HepG2 (cell line): ENCODE data around the gene TANGO6. TPM values are rescaled to one million over a fixed set of nuclear protein-coding genes. Genes with fewer than 3 reads are reported as not detected.

Source experiments
- FOSL2 ChIP-seq: sonication (generic); formaldehyde crosslinking; IDR thresholded peaks from 2 replicates; pipeline ENCODE4 v1.4.0; 2020; ENCODE audit warnings: missing genetic modification reagents
- NAIF1 ChIP-seq: sonication (generic); formaldehyde crosslinking; IDR thresholded peaks from 2 replicates; pipeline ENCODE4 v1.5.0; 2020; ENCODE audit warnings: mild to moderate bottlenecking, missing genetic modification reagents, borderline replicate concordance
- NR2C2 ChIP-seq: sonication (generic); formaldehyde crosslinking; IDR thresholded peaks from 2 replicates; pipeline ENCODE4 v1.4.0; 2020; ENCODE audit warnings: missing genetic modification reagents, mild to moderate bottlenecking, moderate library complexity, borderline replicate concordance
- PAWR ChIP-seq: sonication (generic); formaldehyde crosslinking; IDR thresholded peaks from 2 replicates; pipeline ENCODE4 v1.4.0; 2020; ENCODE audit warnings: missing genetic modification reagents, mild to moderate bottlenecking, borderline replicate concordance
- RFX3 ChIP-seq: IDR thresholded peaks from 2 replicates; pipeline ENCODE4 v1.6.1; 2016; ENCODE audit warnings: missing biosample characterization, missing genetic modification reagents
- SAFB2 ChIP-seq: sonication (generic); formaldehyde crosslinking; IDR thresholded peaks from 2 replicates; pipeline ENCODE4 v1.5.1; 2020; ENCODE audit warnings: missing genetic modification reagents, low read depth, mild to moderate bottlenecking, borderline replicate concordance
- SPEN ChIP-seq: sonication (generic); formaldehyde crosslinking; IDR thresholded peaks from 2 replicates; pipeline ENCODE4 v1.5.1; 2020; ENCODE audit warnings: low read depth, mild to moderate bottlenecking, missing genetic modification reagents
- SRY ChIP-seq: sonication (generic); formaldehyde crosslinking; IDR thresholded peaks from 2 replicates; pipeline ENCODE4 v1.8.0; 2022; ENCODE audit warnings: mild to moderate bottlenecking, missing genetic modification reagents
- SYNCRIP ChIP-seq: fragments of 200-400 bp; formaldehyde crosslinking; IDR thresholded peaks from 2 replicates; pipeline ENCODE4 v1.6.1; 2018; ENCODE audit warnings: mild to moderate bottlenecking, low read depth, low read length; ENCODE audit not compliant: insufficient read depth
- TAF15 ChIP-seq: fragments of 200-400 bp; formaldehyde crosslinking; IDR thresholded peaks from one replicate; pipeline ENCODE4 v1.6.1; 2018; ENCODE audit warnings: mild to moderate bottlenecking, low read depth, low read length; ENCODE audit not compliant: poor library complexity, severe bottlenecking
- ZBTB7A ChIP-seq: sonication (generic); formaldehyde crosslinking; IDR thresholded peaks from 2 replicates; pipeline ENCODE4 v1.8.0; 2022; ENCODE audit warnings: mild to moderate bottlenecking, missing genetic modification reagents
- ZNF564 ChIP-seq: sonication (generic); formaldehyde crosslinking; IDR thresholded peaks from 2 replicates; pipeline ENCODE4 v1.8.1; 2023; ENCODE audit warnings: mild to moderate bottlenecking, missing genetic modification reagents
- ZNF761 ChIP-seq: sonication (generic); formaldehyde crosslinking; conservative IDR thresholded peaks from 2 replicates; pipeline ENCODE4 v1.4.0; 2020; ENCODE audit warnings: mild to moderate bottlenecking, missing genetic modification reagents
- polyA plus RNA-seq, 8 experiments: library from polyadenylated mRNA; depleted of rRNA in 3 of 8; stranded (reverse) in 7 of 8; unstranded in 1 of 8; fragments of >200 nt; fragmentation: Illumina TruSeq in 4 of 8; extraction: Trizol in 4 of 8; gene quantifications; 2 replicates each; pipeline versions ENCODE4 v1.2.1 to v1.2.3, GENCODE V29; 2011 to 2016; ENCODE audit warnings: low read depth in 4 of 8, missing spikeins in 1 of 8, mixed read lengths in 1 of 8; ENCODE audit not compliant: insufficient read depth in 1 of 8
- total RNA-seq, 5 experiments: library from RNA; depleted of rRNA; stranded (reverse); fragments of >200 nt; fragmentation: Illumina TruSeq; extraction: Trizol; gene quantifications; 2 replicates each; pipeline ENCODE4 v1.2.3, GENCODE V29; 2016; ENCODE audit warnings: low read depth in 1 of 5
- TF ChIP-seq, protein P1 (sequence below): sonication (generic); formaldehyde crosslinking; IDR thresholded peaks from 2 replicates; pipeline ENCODE4 v1.8.0; 2022; ENCODE audit warnings: mild to moderate bottlenecking, missing genetic modification reagents
- TF ChIP-seq, protein P2 (sequence below): sonication (generic); formaldehyde crosslinking; IDR thresholded peaks from 2 replicates; pipeline ENCODE4 v1.5.0; 2020; ENCODE audit warnings: missing genetic modification reagents, mild to moderate bottlenecking, borderline replicate concordance
- TF ChIP-seq, protein P3 (sequence below), 2 experiments: sonication (generic) in 1 of 2; formaldehyde crosslinking in 1 of 2; IDR thresholded peaks; 2 replicates each; pipeline versions ENCODE4 v1.5.1 to v1.6.1; 2011 to 2020; ENCODE audit warnings: borderline replicate concordance in 1 of 2, low read depth in 1 of 2, low read length in 1 of 2, mild to moderate bottlenecking in 1 of 2, missing genetic modification reagents in 1 of 2, moderate library complexity in 1 of 2
- TF ChIP-seq, protein P4 (sequence below): sonication (generic); formaldehyde crosslinking; IDR thresholded peaks from 2 replicates; pipeline ENCODE4 v1.5.1; 2020; ENCODE audit warnings: missing genetic modification reagents, mild to moderate bottlenecking, borderline replicate concordance

TANGO6 gene
- total and polyA plus RNA-seq, 2 of the 13 experiments (the other 11 are each of a cell fraction or from before 2014, with no cell fraction given), result 7.2 to 13.3 TPM

DNA sequence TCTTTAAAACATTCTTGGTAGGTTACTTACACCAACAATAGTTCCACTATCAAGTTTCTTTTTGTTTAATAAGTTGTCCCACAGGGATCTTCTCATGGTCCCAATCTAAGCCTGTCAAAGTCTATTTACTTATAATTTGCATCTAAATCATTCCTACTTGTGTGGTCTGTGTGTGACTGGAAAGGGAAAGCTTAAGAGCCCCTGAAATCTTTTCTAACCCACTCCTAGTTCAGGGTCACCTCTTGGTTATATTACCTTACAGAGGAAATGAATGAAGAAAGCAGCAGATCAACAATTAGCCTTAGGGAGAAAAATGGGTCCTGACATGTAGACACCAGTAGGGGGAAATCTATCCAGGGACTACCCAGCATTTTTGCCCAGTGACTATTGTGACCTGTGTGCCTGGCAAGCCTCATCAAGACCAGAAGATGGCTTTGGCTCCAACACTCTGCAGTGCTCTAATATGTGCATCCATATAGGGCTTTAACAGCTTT is 151.7 kb downstream of the TANGO6 start (continued):
- TF ChIP-seq, protein P1, sequence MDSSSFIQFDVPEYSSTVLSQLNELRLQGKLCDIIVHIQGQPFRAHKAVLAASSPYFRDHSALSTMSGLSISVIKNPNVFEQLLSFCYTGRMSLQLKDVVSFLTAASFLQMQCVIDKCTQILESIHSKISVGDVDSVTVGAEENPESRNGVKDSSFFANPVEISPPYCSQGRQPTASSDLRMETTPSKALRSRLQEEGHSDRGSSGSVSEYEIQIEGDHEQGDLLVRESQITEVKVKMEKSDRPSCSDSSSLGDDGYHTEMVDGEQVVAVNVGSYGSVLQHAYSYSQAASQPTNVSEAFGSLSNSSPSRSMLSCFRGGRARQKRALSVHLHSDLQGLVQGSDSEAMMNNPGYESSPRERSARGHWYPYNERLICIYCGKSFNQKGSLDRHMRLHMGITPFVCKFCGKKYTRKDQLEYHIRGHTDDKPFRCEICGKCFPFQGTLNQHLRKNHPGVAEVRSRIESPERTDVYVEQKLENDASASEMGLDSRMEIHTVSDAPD, result no peak
- TF ChIP-seq FOSL2 (peak; percentile 31; the same call in 1 of the 2 replicates), ZNF564 (CRISPR knock-in tag) (no peak), SYNCRIP (no peak), RFX3 (CRISPR knock-in tag) (no peak), TAF15 (no peak), NAIF1 (CRISPR knock-in tag) (no peak), ZNF761 (no peak), ZBTB7A (CRISPR knock-in tag) (no peak), SRY (no peak), SAFB2 (CRISPR knock-in tag) (no peak), SPEN (no peak), NR2C2 (CRISPR knock-in tag) (no peak), PAWR (CRISPR knock-in tag) (no peak)
- TF ChIP-seq, protein P2, sequence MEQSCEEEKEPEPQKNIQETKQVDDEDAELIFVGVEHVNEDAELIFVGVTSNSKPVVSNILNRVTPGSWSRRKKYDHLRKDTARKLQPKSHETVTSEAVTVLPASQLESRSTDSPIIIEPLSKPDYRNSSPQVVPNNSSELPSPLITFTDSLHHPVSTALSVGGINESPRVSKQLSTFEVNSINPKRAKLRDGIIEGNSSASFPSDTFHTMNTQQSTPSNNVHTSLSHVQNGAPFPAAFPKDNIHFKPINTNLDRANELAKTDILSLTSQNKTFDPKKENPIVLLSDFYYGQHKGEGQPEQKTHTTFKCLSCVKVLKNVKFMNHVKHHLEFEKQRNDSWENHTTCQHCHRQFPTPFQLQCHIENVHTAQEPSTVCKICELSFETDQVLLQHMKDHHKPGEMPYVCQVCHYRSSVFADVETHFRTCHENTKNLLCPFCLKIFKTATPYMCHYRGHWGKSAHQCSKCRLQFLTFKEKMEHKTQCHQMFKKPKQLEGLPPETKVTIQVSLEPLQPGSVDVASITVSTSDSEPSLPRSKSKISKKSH, result no peak
- TF ChIP-seq, protein P3, sequence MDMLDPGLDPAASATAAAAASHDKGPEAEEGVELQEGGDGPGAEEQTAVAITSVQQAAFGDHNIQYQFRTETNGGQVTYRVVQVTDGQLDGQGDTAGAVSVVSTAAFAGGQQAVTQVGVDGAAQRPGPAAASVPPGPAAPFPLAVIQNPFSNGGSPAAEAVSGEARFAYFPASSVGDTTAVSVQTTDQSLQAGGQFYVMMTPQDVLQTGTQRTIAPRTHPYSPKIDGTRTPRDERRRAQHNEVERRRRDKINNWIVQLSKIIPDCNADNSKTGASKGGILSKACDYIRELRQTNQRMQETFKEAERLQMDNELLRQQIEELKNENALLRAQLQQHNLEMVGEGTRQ (IDR thresholded peaks at IDR 0.05; ENCODE audit: low read depth, low read length), result no peak
- TF ChIP-seq, protein P3 (CRISPR knock-in tag; IDR thresholded peaks at IDR 0.05; ENCODE audit: borderline replicate concordance), result no peak
- TF ChIP-seq, protein P4, sequence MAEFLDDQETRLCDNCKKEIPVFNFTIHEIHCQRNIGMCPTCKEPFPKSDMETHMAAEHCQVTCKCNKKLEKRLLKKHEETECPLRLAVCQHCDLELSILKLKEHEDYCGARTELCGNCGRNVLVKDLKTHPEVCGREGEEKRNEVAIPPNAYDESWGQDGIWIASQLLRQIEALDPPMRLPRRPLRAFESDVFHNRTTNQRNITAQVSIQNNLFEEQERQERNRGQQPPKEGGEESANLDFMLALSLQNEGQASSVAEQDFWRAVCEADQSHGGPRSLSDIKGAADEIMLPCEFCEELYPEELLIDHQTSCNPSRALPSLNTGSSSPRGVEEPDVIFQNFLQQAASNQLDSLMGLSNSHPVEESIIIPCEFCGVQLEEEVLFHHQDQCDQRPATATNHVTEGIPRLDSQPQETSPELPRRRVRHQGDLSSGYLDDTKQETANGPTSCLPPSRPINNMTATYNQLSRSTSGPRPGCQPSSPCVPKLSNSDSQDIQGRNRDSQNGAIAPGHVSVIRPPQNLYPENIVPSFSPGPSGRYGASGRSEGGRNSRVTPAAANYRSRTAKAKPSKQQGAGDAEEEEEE (CRISPR knock-in tag), result no peak
